ENCODE results near the gene ERCC2. TPM values are rescaled to one million over a fixed set of nuclear protein-coding genes. Genes with fewer than 3 reads are reported as not detected.

Gene ERCC2
- total RNA-seq, 1 donor from 2014 or later = 15.3 TPM

GRCh38 chr19:45356760-45357444, 13.5 kb downstream of the ERCC2 start:
- ATAC-seq (peak; percentile 27), DNase-seq (ENCODE audit: low spot score) (no peak)

DNA sequence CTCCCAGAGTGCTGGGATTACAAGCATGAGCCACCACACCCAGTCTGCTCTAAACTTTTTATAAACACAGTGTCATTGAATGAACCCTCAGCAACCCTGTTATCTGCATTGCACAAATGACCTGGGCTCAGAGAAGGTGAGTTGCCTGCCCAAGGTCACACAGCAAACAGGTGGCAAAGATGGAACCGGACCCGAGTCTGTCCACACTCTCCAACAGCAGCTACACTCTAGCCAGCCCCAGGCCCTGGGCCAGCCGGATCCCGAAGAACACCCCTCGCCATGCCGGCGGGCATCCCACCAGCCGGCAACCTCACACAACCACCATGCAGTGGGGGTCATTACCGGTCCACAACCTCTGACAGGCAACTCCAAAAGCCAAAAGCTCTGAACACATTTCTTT, 14.5 kb downstream of the ERCC2 start:
- DNase-seq (ENCODE audit: low spot score) = no peak

GRCh38 chr19:45355402-45355801, 15.0 kb downstream of the ERCC2 start:
- DNase-seq (ENCODE audit: low spot score) (no peak), ATAC-seq (no peak)

More for the DNA sequence above, 14.5 kb downstream of the ERCC2 start:
- ATAC-seq = no peak

DNA sequence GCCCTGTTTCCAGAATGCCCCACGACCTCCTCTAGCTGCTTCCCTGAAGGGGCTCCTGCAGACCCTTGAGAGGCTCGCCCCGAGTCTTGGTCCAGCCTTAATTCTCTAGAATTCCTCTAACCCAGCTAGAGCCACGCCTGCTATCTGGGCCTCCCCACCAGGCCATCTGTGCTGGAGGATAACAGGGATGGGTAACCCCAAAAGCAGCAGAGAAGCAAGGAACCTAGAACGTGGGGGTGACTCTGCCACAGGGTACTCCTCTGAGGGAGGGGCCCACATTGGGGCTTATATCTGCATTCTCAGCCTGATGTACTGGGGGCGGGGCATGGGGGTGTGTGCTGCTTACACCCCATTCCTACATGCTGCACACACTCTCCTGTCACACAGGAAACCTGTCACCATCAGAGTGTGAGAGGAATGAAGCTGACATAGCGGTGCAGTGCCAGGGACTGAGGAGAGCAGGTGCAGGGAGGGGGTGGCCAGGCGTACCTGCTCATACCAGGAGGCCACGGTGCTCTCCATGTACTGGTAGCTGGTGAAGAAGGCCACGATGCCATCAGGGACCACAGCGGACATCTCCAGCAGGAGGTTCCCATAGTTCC, 16.0 kb downstream of the ERCC2 start:
- DNase-seq (ENCODE audit: low spot score) (no peak), ATAC-seq (no peak)

DNA sequence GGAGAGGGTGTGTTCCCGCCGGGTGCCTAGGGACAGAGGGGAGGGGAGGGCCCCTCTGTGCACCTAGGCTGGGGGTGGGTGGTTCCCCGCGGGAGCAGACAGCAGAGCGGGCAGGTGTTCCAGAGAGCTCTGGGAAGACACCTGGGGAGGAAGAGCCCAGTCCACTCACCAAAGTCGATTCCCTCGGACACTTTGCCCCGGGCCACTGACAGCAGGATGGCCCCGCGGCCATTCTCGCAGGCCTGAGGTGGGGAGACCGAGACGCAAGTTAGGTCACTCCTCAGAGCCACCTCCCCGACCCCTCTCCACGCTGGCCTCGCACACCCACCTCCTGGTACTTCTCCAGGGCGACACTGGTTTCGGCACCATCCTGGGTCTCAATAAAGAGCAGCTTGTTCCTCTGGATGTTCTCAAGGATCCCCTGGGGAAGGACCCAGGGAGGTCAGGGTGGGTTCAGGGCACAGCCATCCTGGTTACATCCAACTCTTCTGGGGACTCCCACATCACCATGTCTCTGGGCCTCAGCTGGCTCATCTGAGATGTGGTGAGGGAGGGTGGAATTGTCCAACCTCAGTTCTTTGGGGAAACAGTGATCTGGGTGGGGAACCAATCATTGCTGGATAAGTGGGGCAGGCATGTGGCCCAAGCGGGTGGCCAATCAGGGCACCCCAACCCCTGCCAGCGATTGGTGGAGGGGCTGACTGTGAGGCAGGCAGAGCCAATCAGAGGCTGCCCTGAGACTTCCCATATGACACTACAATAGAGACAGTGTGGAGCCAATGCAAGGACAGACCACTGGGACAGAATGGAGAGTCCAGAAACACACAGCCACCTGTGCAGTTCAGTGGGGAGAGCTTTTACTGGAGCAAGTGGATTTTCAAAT, 17.2 kb downstream of the ERCC2 start:
- DNase-seq (ENCODE audit: low spot score) = no peak
- no peak for ATAC-seq

DNA sequence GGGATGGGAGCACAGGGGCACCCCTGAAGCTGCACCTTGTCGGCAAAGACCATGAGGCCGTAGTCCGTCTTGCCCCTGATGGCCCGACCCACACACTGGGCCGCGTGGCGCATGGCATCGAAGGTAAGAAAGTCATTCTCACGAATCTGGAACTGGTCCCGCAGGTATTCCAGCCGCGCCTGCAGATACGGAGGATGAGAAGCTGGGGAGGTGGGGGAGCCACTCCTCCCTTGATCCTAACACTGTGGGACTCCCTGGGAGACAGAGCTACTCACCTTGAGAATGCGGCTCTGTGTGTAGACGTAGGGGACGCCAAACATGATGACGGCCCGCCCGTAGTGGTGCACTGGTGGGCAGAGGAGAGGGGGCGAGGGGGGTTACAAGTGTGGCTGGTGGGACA, 17.9 kb downstream of the ERCC2 start:
- ATAC-seq (no peak), DNase-seq (ENCODE audit: low spot score) (no peak)

DNA sequence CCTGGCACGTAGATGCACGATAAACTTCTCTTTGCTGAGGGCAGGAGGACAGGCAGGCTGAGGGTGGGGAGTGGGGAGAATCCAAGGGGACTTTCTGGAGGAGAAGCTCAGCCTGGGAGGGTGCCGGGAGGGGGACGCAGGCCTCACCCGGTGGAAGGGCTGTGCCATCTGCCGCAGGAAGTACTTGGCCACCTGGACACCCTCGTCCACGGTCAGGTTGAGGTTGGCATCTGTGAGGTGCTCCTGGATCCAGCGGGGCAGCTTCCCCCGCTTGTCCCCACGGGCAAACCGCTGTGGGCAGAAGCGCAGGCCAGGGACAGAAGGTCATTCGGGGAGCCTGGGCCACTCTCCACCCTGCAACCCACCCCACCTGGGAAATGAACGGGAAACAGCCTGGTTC, 18.3 kb downstream of the ERCC2 start:
- DNase-seq (ENCODE audit: low spot score) (no peak), ATAC-seq (no peak)

- no peak for ATAC-seq
- no peak for DNase-seq (ENCODE audit: low spot score)
These were observed 18.9 kb downstream of the ERCC2 start for GRCh38 chr19:45351401-45351952.

GRCh38 chr19:45350477-45351058, 19.8 kb downstream of the ERCC2 start:
- ATAC-seq = no peak

DNA sequence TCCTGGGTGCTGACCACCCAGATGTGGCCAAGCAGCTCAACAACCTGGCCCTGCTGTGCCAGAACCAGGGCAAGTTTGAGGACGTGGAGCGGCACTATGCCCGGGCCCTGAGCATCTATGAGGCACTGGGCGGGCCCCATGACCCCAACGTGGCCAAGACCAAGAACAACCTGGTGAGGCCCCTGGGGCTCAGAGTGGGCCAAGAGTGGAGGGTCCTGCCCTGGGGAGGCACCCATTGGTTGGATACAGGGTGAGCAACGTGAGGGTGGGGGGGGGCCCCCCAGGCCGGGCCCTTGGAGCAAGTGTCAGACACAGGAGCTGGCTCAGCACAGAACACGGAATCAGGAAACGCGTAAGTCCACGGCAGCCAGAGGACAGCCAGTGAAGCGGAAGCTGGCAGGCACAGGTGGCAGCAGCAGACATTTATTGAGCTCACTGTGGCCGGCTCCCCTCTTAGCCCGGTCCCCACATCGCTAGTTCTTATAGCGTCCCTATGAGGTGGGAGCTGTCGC, 20.9 kb downstream of the ERCC2 start:
- no peak for DNase-seq (ENCODE audit: low spot score)
- no peak for ATAC-seq

More at GRCh38 chr19:45350477-45351058, 19.8 kb downstream of the ERCC2 start:
- no peak for DNase-seq (ENCODE audit: low spot score)

- ATAC-seq (no peak), DNase-seq (ENCODE audit: low spot score) (no peak)
These were observed 21.3 kb downstream of the ERCC2 start for GRCh38 chr19:45349126-45349415.

DNA sequence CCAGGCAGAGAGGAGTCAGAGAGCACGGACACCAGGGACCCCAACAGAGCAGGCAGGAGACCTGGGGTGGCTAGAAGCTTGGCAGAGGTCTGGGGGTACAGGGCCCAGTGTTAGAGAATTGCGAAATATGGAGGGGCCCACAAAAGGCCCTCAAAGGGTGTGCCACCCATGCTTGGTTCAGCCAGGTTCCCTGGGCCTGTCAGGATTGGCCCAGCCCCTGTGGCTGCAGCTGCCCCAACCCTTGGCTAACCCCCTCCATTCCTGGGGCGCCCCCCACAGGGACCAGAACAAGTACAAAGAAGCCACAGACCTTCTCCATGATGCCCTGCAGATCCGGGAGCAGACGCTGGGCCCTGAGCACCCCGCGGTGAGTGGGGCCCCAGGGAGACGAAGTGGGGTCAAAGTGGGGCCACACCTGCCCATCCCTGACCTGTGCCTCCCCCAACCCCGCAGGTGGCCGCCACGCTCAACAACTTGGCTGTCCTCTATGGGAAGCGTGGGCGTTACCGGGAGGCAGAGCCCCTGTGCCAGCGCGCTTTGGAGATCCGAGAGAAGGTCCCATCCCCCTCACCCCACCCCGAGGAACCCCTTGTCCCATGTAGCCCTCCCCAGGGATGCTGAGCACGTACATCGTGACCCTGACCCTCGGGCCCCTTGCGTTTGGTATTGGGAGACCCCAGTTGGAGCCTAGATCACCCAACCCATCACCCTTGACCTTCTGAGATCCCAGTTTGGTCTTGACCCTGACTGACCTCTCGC, 21.8 kb downstream of the ERCC2 start:
- no peak for DNase-seq (ENCODE audit: low spot score)
- no peak for ATAC-seq

DNA sequence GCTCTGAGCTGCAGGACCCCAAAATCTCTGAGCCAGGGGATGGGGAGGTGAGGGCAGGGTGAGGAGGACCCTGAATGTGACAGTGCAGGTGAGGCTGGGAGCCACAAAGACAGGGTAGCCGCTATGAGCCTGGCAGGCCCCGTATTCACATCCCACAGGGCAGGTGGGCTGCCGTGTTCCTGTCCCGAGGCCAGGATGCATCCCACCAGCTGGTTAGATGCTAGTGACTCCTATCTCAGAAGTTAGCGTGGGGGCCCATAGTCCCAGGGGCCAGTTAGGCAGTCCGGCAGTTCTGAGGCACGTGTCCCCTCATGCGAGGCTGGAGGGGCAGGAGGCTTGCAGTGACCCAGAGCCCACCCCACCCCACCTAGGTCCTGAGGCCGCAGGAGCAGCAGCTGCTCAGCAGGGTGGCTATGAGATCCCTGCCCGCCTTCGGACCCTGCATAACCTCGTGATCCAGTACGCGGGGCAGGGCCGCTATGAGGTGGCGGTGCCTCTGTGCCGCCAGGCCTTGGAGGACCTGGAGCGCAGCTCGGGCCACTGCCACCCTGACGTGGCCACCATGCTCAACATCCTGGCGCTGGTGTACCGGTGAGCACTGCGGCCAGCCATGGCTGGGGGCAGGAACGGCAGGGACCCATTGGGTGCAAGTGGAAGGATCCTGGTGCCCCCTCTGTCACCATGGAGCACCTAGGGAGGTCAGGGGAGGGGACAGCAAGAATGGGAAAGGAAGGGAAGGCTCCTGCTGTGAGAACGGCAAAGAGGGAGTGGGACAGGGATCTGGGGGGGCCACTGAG, 22.6 kb downstream of the ERCC2 start:
- DNase-seq (ENCODE audit: low spot score) (no peak), ATAC-seq (peak; percentile 8)

DNA sequence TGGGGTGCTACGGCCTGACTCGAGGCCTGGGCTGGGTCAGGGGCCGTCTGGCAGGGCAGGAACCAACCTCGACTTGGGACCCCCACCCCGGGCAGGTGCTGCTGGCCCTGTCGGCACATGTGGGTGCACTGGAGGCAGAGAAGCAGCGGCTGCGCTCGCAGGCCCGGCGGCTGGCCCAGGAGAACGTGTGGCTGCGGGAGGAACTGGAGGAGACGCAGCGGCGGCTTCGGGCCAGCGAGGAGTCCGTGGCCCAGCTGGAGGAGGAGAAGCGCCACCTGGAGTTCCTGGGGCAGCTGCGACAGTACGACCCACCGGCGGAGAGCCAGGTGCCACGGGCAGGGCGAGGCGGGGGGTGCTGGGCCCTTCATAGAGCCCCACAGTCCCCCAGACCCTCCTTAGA, 23.9 kb downstream of the ERCC2 start:
- no peak for ATAC-seq

GRCh38 chr19:45345506-45345860, 24.9 kb downstream of the ERCC2 start:
- ATAC-seq (no peak), DNase-seq (ENCODE audit: low spot score) (no peak)

More for the DNA sequence above, 23.9 kb downstream of the ERCC2 start:
- DNase-seq (ENCODE audit: low spot score) = no peak

DNA sequence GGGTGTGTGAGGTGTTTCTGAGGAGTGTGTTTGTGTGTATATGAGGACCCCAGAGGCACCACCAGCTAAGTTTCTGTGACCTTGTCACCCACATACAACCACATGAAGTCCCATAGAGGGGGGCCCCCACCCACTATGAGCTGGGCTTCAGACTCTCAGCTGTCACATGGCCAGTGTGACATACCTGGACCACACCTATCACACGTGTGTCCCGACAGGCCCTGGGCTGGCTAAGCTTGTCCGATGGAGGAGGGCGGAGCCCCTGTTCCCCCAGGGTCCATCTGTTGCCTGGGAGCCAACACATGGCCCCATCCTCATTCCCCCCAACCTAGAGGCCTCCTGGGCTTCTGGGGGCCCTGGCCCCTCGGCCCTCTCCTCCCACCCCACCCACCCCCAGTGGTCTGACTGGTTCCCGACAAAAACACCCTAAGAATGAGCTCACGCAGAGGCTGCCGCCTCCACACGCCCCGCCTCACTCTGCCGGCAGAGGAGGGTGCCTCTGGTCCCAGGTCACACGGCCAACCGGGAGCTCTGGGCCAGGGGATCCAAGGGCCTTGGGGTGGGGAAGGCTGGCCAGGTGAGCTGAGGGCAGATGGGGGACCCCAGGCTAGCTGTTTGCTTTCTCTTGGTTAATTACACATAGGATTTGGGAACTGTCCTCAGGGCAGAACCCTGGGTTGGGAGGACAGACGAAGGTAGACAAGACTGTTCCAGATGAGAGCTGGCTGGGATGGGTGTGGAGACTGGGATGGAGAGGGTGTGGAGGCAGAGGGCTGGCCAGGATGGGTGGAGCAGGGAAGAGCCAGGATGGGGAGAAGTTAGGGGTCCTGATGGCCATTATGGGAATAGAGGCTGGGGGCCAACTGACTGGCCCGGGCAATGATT, 25.5 kb downstream of the ERCC2 start:
- no peak for DNase-seq (ENCODE audit: low spot score)
- ATAC-seq = no peak

GRCh38 chr19:45342911-45343310, 27.5 kb downstream of the ERCC2 start:
- ATAC-seq (no peak), DNase-seq (ENCODE audit: low spot score) (no peak)

GRCh38 chr19:45340899-45341453, 29.4 kb downstream of the ERCC2 start:
- DNase-seq (ENCODE audit: low spot score) (no peak), ATAC-seq (no peak)

Data from left lobe of liver (tissue), 2 donors.